Brain pericyte (primary cell): Measurements from ENCODE around the gene FAM240A.
A peak's percentile ranks its signal among the peaks of the same experiment; 100 is the strongest.

Experiments
- DNase-seq: peaks from one replicate; pipeline ENCODE4 v3.0.0-alpha.2; 2012; ENCODE audit warnings: low read depth, low spot score

Gene FAM240A

DNA sequence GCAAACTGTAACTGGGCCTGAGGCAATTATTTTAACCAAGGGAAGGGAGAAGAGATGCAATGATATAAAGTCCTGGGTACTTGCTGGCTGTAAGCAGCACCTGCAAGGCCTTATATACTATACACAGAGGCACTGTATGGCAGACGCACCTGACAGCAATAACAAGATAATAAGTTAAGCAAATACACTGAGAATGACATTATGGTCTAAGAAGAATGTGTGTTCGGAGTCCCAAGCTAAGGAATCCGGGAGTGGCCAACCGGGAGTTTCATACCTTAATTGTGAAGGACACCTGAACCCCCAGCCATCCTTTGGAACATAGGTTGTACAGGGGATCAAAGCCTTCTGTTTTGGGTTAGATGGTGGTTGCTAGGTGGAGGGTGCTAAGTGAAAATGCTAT, 13.7 kb downstream of the FAM240A start:
- DNase-seq, result no peak

DNA sequence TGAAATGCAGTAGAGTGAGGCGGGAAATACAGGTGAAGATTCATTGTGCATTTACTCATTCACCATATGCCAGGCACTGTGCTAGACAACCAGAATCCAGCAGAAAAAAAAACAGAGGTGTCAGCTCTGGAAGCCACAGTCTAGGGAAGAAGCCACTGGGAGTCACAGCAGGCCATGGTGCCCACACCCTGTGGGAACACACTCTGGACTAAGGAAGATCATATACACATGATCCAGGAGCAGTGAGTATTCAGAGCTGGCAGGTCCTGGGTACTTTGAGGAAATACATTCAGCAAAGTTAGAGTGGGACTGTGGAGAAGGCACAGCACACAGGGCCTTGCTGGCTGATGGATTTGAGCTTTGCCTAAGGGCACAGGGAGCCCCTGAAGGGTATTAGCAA, 14.8 kb downstream of the FAM240A start:
- DNase-seq, result no peak

DNA sequence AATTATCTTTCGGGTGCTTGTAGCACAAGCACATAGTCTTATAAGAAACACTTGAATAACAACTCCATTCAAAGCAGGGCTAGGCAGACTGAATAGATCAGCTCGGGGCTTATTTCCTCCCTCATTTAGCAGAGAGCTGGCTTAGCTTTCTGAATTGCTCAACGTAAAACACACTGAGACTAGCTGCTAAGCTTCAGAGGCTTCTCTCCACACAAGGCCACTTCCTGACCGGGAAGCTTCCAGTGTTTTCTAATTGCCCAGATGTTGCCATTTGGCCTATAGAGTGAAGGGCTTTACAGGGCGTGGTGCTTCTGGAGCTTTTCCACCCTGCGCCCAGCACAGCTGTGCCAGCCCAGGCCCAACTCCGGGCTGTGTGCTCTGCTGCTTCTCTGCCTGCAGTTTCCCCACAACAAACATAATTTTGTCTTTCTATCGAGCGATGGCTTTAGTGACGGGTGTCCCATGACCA, 16.6 kb downstream of the FAM240A start:
- no peak for DNase-seq

DNA sequence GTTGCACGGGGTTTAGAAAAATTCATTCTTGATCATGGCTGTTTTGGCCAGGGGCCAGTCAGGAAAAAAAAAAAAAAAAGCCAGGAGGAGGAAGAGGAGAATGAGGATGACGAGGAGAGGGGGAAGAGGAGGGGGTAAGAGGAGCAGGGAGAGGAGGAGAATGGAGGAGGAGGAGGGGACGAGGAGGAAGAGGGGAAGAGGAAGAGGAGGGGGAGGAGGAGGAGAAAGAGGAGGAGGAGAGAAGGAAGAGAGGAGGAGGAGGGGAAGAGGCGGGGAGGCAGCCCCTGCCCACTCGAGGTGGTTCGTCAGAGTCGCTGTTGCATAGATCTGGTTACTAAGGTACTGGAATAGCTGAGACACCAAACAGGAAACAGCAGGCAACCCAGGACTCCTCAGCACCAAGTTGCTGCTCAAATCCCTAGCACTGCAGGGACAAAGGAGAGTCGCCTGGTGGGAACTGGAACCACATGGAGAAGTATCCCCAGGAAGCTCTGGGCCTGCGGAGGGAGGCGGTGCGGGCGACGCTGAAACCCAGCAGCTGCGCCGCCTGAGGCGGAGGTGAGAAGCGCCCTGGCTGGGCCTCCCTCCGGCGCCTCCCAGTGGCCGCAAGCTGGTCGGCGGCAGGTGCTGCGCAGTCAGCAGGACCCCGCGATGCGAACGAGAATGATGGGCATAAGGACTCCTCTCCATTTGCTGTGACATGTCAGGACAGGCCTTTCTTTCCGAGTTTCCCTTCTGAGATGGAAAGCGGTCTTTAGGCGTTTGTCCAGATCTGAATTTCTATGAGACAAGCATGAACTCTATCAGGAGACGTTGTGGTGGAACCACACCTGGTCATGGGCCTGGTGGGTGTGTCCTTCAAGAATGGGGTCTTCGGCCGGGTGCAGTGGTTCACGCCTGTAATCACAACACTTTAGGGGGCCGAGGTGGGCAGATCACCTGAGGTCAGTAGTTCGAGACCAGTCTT, 17.5 kb downstream of the FAM240A start:
- DNase-seq, result peak; percentile 33

DNA sequence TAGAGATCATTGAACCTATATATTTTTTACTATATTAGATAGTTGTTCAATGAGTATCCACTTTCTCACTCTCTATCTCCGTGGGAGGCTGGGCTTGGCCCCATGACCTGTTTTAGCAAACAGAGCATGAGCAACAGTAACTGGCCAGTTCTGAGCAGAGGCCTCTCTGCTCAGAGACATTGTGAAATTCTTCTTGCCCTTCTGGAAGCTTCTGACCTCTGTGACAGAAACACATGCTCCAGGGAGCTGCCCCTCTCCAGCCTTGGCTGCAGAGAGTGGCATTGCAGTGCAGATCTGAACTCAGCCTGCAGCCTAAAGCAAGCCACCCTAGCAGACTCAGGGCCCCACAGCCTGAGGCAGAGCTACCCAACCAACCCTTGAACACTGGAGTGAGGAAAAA, 20.5 kb downstream of the FAM240A start:
- no peak for DNase-seq

DNA sequence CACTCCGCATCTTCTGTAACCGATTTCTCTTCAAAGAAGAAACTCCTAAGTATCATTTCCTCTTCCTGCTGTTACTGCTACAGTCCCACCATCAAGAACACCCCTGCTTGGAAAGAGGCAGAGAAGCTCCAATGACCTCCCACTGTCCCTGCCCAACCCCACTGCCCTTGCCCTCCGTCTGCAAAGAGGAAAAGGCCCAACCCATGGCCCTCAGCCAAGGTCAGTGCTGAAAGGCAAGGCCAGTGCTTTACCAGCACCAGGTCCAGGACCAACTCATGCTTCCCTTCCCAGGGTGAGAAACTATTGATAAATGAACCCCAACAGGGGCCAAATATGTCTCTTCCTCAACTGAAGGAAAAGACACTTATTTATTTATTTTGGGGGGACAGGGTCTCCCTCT, 22.5 kb downstream of the FAM240A start:
- DNase-seq, result no peak

DNA sequence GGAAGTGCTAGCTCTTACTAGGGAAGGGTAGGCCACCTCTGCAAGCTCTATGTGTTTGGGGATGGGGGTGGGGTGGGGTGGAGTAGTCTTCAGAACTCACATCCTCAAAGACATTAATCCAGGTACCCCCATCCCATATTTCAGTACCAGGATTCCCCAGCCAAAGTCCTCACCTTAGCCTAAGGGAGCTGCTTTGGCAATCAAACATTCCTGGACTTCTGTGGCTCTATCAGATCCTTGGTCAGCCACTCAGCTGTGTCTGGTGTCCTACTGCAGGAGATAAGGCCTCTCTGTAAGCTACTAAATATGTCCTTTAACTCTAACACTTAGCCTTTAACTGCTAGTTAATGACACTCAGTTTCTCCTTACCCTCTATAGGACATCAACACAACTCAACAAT, 26.9 kb downstream of the FAM240A start:
- DNase-seq, result no peak

DNA sequence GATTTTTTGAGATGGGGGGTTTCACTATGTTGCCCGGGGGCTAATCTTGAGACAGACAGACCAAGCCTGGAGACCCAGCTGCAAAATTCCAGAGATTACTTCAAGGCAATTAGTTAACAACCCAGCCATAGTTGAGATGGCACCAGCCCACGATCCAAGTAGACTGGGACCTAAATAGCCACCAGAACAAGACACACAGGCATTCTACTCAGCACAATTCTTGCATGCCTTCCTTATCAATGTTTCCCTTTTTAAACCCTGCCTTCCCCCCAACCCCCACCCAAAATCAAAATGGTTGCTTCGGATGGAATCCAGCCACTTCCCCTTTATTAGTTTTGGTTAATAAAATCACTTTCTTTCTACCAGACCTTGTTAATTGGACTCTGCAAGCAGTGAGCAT, 28.6 kb downstream of the FAM240A start:
- DNase-seq, result no peak

DNA sequence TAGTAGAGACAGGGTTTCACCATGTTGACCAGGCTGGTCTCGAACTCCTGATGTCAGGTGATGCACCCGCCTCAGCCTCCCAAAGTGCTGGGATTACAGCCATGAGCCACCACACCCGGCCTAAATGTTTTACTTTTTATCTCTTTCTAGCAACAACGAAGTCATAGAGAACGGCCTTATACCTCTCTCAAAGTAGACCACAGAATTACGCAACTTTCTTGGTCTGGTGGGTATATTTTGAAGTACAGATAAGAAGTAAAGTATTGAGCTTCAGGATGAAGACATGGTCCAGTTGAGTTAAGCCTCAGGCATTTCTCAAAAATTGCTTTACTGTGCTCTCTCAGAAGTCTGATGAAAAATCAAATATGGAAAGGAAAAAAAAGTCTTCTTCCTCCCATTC, 30.6 kb downstream of the FAM240A start:
- DNase-seq, result no peak

DNA sequence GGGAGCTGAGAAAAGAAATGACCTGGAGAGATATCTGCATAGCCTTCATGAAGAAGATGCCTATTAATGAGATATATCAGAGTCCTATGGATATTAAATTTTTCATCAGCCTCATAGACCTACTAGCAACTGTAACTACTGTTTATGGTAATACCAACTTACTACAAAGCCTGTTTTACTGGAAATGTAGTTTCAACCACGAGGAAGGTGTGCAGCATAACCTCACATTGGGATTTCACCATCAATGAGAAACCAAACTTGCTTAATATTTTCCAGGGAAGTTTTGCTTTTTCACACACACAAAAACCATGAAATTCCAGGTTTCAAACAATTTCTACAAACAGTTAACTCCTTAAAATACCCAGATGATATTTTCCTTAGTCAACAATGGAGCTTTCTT, 31.4 kb downstream of the FAM240A start:
- DNase-seq, result no peak

DNA sequence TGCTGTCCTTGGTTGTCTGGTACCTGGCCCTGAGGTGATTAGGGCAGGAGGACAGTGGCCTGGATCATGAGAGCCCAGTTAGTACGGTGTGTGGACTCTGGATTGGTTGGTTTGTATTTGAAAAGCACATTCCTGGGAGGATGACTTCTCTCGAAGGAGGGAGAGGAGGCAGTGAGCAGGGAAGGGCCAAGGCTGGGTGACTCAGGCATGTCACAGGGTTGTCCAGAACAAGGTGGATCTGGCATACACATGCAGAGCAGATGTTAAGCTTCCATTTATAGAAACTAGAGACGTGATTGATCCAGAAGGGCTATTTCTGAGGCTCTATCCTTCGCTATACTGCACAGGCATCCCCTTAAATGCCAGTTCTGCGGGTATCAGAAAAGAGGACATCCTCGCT, 34.4 kb downstream of the FAM240A start:
- no peak for DNase-seq

DNA sequence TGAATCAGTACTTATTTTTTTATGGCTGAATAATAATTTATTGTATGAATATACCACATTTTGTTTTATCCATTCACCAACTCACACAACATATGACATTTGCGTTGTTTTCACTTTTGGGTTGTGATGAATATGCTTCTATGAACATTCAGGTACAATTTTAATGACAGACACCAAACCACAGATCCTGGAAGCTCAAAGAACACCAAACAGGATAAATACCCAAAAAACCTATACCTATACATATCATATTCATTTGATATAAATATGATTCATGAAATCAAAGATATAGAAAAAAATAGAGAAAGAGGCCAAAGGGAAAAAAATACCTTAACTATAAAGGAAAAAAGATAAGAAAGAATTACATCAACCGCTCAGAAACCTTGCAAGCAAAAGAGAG, 35.8 kb downstream of the FAM240A start:
- no peak for DNase-seq

DNA sequence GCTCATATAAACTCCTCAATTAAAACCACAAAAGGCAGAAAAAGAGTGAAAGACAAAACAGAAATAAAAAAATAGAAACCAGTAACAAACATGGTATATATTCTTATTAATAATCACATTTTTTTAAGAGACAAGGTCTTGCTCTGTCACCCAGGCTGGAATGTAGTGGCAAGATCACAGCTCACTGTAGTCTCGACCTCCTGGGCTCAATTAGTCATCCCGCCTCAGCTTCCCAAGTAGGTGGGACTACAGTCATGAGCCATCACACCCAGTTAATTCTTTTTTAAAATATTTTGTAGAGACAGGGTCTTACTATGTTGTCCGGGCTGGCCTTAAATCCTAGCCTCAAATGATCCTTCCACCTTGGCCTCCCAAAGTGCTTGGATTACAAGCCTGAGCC, 37.1 kb downstream of the FAM240A start:
- DNase-seq, result no peak

DNA sequence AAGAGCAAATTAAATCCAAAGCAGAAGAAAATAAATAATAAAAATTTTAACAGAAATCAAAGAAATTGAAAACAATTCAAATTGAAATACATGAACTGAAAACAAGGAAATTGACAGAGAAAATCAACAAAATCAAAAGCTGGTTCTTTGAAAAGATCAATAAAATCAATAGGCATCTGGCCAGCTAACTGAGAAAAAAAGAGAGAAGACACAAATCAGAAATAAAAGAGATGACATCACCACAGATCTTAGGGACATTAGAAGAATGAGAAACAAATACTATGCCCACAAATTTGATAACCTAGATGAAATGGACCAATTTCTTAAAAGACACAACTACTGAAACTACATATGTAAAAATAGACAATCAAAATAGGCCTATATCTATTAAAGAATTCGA, 38.8 kb downstream of the FAM240A start:
- DNase-seq, result no peak

DNA sequence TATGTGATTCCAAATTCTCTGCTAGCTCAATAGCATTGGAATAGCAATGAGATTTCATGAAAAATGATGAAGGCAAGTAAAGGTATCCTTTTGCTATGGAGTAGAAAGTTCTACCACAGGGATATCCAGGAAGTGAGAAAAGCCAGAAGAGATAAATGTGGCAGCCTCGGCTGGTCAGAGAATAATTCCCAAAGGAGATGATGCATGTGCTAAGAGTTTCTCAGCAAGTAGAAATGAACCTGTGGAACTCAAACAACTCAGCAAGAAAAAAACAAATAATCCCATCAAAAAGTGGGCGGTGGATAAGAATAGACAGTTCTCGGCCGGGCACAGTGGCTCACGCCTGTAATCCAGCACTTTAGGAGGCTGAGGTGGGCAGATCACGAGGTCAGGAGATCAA, 42.9 kb downstream of the FAM240A start:
- DNase-seq, result no peak

DNA sequence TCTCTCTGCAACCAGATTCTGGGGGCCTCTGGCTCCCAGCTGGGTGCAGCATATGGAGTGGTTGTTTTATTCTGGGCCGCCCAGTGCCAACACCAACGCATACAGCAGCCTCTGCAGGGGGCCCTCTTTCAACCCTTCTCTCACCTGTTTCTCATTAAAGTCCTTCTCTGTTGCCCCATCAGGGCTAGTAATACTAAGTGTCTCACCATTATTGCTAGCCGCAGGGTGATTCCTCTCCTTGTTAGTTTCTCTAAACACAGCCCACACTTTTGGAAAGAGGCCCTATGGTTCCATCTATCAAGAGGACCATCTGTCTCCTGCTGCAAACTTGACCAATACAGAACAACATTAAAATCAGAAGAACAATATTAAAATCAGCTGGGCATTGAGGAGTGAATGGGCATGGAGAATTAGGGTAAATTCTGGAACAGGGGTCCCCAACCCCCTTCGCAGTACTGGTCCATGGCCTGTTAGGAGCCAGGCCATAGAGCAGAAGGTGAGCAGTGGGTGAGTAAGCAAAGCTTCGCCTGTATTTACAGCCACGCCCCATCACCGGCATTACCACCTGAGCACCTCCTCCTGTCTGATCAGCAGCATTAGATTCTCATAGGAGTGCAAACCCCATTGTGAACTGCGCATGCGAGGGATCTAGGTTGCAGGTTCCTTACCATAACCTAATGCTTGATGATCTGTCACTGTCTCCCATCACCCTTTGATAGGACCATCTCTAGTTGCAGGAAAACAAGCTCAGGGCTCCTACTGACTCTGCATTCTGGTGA, 44.6 kb downstream of the FAM240A start:
- no peak for DNase-seq

DNA sequence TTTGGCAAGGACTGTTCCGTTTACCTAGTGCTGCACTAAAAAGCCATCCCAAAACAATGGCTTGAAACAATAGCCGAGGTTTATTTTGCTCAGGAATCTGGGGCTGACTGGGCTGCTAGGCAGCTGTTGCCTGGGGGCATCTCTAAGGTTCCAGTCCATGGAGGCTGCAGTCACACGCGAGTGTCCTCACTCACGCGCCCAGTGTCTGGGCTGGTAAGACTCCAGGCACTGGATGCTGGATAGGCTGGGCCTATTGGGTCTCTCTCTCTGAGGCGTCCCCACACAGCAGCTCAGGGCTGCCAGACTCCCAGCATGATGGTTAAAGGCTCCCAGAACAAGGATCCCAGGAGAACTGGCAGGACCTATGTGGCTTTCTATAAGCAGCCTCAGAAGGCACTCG, 47.0 kb downstream of the FAM240A start:
- no peak for DNase-seq

DNA sequence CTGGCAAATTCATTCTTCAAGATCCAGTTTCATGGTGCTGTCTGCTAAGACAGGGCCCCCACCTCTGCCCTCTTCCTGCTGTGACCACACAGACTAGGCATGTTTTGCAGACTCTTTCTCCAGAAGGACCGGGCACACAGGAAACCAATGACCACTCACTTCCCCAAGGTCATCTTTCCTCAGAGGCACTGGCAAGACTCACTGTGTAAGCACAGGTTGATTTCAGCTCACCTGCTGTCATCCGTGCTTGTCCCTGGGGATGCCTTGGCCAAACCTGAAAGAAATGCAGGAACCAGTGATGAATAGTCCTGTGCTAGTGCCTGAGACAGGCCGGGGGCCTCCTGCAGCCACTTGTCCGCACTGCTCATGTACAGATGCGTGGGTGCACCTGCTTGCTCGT, 47.7 kb downstream of the FAM240A start:
- DNase-seq, result no peak

DNA sequence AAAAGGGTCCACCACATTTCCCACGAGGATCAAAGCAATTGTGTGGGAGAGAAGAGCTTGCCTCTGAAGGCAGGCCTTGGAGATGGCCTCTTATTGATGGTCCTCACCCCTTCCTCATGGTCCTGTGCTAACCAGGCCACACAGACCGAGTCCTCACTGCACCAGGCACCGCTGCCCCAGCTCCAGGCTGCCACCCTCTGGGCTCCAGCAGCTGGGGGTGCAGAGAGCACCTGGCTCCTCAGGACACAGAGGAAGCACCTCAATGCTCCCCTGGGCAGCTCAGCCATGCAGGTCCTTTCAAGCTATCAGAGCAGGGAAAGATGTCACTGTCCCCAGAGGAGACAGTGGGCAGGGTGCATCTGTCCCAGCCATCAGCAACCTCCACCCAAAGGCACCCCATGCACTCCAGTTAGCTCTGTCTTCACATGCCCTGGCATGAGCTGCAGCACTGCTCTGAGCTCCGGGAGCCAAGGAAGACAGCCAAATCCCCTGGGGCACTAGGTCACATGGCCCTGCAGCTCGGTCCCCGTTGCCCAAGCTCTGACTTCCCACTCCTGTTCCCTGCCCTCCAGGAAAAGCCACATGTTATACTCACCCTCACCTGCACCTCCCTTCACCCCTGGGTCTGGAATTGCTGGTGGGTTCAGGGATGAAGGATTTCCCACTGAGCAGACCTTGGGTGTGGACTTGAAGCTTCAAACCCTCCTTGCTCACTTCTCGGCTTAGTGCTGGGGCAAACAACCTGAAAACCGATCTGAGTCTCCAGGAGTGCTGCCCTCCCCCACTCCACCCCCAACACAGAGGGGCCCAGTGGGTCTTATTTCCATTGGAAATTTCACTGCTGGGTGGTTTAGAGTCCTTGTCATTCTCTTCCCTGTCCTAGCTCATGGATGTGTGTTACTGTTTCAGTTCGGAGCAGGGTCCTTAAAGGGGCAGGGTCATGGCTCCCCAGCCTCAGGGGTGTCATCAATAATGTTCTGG, 48.5 kb downstream of the FAM240A start:
- DNase-seq, result no peak

DNA sequence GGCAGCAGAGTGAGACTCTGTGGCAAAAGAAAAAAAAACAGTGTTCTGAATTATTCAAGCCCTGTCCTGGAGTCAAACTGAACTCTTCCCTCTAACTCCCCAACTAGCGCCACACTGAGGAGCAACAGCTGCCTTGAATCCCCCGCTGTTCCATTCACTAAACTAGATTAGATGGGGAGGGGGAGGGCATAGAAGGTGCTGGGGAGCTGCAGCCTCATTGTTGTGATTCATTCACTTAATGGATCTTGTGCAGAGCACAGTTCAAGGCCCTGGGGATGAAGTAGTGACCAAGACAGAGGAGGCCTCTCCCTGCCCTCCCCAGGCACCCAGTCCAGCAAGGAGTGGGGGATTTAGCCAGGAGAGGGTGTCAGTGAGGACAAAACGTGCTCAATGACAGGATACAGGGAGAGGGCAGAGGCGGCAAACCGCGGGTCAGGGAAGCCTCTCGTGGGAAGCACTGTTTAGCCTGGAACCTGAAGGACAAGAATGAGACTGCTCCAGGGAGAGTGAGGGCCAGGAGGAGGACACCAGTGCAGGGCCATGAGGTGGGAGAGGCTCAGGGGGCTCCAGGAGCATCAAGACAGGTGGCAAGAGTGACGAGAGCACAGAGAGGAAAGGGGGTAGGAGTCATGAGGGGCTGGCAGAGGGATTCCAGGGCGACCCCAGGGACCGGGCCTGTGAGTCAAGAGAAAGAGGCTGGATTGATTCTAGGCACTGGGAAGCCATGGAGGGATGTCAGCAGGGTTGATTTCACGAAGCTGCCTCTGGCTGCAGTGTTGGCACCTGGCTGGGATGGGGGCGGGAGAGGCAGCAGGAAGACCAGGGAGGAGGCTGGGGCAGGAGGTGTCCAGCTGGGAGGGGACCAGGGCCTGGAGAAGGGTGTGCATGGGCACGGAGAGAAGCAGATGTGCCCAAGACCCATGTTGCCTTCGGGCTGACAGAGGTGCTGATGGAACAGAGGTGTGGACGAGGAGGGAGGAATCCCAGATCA, 49.7 kb downstream of the FAM240A start:
- DNase-seq, result no peak
